HG02938 (cell line): ENCODE data around the gene PPT1.

Source experiments
- ATAC-seq: cut with Tn5 transposase; IDR thresholded peaks from one replicate; pipeline ENCODE4 v1.9.1; 2021; ENCODE audit warnings: mild to moderate bottlenecking, moderate library complexity; ENCODE audit not compliant: unreplicated experiment

The PPT1 gene

GRCh38 chr1:40096977-40097782 is at the start of gene PPT1:
TSS of gene PPT1 (minus strand) at chr1:40097252. CDS start at chr1:40097238, 14 bp downstream.
- peak; percentile 70 for ATAC-seq

DNA sequence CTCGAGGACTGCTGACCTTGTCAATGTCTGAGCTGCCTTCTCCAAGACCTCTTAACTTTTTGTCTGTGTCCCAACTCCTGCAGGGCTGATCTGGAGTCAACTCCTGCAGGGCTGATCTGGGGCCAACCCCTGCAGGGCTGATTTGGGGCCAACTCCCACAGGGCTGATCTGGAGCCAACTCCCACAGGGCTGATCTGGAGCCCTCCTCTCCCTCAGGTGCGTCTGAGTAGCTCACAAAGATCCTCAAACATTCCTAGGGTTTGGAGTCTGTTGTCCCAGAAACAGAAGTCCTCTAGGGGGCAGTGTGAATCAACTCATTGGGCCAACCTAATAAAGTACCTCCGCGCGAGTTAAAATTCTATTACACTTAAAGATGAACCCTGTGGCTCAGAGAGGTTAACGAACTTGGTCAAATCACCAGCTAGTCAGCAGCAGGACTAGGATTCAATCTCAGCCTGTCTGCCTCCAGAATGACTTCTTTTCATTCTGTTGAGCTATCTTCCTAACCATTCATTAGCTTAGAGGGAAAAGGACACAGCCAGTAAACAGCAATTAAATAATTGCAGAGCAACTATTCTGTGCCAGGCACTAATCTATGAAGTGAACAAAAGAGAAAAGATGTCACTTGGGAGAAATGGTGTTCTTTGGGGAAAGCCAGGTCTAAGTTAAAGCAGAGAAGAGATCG is 47.0 kb upstream of the PPT1 start:
- no peak for ATAC-seq

DNA sequence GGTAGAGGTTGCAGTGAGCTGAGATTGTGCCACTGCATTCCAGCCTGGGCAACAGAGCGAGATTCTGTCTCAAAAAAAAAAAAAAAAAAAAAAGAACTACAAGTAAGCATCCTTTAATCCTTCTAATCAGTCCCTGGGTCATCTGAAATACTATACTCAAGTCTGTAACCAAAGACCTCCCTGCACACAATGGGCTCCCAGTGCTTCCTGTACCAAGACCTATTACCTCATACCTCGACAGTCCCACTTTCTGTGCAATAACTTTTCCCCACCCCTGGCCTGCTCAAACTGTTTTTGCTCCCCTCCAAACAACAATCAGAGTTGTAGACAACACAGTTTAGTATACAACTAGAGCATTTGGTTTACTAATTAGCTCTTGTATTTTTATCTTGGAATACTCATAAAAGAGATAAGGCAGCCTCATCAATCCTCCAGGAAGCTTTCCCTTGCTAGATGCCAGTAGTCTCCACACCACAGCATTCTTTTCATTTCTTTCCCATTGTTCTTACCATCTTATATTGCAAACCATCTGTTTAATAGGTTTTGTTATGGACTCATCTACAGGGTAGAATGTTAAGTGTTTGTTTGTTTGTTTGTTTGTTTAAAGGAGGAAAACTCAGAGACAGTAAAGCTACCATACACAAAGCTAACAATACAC is 45.0 kb upstream of the PPT1 start:
- ATAC-seq, result no peak

DNA sequence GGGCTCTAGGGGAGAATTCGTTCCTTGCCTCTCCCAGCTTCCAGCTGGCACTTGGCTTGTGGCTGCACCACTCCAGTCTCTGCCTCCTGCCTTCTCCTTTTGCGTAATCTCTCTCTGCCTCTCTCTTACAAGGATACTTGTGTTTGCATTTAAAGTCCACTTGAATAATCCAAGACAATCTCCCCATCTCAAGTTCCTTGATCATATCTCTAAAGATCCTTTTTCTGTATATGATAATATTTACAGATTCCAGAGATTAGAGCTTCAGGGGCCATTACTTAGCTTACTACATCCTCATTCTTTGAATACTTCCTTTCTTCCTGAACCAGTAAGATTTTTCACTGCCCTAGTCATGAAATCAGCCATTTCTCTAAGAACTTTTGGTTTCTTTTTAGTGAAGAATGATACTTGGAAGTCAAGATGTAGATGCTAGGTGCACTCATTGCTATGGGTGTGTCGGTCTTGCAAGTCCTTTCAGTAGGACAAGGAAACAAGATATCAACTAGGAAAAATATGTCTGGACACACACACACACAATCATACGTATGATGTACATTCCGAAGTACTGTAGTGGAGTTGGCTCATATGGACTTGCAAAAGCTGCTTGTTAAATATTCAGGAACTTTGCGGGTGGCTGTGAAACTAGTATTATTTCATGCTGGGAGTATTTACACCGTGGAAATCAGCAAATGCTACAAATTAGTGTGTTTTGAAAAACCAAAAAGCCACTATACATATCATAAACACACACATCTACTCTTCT is 43.3 kb upstream of the PPT1 start:
- ATAC-seq, result no peak

DNA sequence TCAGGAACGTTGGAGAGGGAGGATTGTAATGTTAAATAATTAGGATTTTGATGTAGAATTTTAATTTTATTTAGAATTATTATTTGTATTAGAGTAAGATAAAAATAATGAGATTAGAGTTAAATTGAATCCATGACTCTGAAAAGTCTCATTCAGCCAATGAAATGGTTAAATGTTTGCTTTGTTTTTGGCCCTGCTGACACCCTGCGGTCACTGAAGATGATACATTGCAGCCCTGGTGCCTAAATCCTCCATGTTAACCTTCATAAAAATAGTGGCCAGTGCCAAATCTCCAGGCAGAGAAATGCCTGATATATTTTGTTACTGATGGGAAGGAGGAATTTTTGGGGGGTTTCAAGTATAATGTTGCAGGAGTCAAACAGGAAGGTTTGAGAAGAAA is 36.8 kb upstream of the PPT1 start:
- ATAC-seq, result no peak

DNA sequence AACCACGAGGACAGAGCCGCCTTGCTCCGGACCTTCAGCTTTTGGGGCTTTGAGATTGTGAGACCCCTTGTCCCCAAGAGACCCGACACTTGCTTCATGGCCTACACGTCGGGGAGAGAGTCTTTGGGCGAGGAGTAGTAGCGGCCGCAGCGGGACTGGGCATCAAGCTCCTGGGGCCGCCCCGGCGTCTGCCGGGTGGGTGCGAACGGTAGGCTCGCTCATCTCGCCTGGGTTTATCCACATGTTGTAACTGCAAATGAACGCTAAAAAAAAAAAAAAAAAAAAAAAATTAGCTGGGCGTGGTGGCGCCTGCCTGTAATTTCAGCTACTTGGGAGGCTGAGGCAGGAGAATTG is 36.2 kb upstream of the PPT1 start:
- ATAC-seq, result no peak

DNA sequence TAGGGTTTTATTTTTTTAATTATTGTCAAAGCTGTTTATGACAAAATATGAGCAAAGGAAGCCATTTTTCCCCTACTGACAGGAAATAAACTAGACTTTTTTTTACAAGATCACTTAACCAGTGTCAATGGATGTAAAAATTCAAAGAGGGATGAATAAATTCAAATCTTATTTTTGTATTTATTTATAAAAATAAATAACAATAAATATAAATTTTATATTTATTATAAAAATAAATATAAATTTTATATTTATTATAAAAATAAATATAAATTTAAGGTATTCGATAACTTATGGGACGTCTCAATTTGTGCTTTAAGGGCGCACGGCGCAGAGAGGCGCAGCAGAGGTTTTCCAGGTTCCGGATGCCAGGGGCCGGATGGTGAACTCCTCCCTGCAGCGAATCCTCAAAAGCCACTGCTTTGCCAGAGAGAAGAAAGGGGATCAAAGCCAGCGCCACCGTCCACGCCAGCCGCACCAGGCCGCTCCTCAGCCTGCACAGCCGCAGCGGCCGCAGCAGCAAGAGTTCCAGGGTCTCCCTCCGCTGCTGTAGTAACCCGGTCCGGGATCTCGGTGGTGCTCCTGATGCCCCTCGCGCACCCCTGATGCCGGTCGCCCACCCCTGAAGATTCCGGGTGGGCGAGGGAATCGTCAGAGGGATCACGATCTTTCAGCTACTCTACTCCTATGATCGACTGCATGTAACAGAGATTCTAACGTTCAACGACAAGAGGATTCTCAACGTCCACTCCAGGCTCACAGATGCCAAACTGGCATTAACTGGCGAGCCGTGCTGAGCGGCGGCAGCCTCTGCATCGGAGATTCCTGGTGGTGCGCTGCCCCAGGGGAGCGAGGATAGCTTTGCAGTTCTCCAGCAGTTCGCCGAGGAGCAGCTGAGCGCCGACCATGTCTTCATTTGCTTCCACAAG is 35.6 kb upstream of the PPT1 start:
- no peak for ATAC-seq

GRCh38 chr1:40130892-40131291 is 33.8 kb upstream of the PPT1 start:
- no peak for ATAC-seq

- no peak for ATAC-seq
Measured at GRCh38 chr1:40122855-40123254, 25.8 kb upstream of the PPT1 start.

GRCh38 chr1:40120128-40120527 is 23.1 kb upstream of the PPT1 start:
- ATAC-seq, result no peak

DNA sequence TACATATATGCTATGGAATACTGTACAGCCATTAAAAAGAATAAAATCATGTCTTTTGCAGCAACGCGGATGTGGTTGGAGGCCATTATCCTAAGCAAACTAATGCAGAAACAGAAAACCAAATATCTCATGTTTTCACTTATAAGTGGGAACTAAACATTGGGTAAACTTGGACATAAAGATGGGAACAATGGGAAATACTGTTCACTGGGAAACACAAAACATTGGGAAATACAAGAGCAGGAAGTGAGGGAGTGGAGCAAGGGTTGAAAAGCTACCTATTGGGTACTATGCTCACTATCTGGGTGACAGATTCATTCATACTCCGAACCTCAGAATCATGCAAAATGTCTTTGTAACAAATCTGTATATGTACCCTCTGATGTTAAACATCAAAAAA is 17.3 kb upstream of the PPT1 start:
- ATAC-seq, result no peak

DNA sequence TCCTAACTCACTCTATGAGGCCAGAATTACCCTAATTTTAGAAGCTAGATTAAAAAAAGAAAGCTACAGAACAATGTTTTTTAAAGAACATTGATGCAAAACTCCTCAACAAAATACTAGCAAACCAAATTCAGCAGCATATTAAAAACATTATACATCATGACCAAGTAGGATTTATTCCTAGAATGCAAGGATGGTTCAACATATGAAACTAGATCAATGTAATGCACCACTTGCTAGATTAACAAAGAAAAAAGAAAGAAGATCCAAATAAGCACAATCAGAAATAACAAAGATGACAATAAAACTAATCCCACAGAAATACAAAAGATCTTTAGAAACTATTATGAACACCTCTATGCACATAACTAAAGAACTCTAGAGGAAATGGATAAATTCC is 13.3 kb upstream of the PPT1 start:
- no peak for ATAC-seq

- ATAC-seq, result no peak
Measured at GRCh38 chr1:40107290-40107959, 10.4 kb upstream of the PPT1 start.

- ATAC-seq, result no peak
Measured at GRCh38 chr1:40105028-40105427, 8.0 kb upstream of the PPT1 start.

DNA sequence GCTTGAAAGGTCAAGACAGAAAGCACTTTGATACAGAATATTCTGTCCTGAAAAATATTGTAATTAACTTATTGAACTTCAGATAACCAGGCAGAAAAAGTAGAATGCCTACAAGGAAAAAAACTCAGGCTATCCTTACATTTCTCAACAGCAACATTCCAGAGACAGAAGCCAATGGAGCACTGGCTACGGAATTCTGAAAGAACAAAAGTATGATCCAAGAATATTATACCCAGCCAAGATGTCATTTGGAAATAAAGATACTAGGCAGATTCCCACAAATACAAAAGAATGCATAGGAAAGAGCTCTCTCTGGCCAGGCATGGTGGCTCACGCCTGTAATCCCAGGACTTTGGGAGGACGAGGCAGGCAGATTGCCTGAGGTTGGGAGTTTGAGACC is 5.8 kb upstream of the PPT1 start:
- ATAC-seq, result no peak

GRCh38 chr1:40102038-40102437 is 5.0 kb upstream of the PPT1 start:
- ATAC-seq, result no peak

- ATAC-seq, result no peak
Measured at GRCh38 chr1:40096646-40096976, 441 bp downstream of the PPT1 start.

DNA sequence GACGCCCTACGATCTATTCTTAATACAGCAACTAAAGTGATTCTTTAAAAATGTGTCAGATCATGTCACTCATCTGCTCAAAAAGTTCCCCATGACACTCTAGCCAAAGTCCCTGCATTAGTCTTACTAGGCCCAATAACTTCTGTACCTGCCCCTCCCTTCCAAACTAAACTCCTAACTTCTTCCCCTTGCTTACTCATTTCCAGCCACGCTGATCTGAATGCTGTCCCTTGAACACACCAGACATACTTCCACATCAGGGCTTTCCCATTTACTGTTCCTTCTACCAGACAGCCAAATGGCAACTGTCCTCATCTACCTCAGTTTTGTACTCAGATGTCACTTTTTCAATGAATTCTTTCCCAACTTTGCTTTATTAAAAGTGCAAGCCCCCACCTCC is 1.2 kb downstream of the PPT1 start:
- ATAC-seq, result no peak

GRCh38 chr1:40094466-40095110 is 2.5 kb downstream of the PPT1 start:
- ATAC-seq, result no peak
